Adrenal gland (tissue), 12 donors: ENCODE data around the gene CCDC149. TPM values are rescaled to one million over a fixed set of nuclear protein-coding genes. Genes with fewer than 3 reads are reported as not detected.

ENCODE experiments used
- DNase-seq, 7 donors: peaks; one replicate each; pipeline ENCODE4 v3.0.0-alpha.2; 2019 to 2020
- H3K27ac ChIP-seq, 5 donors: fragments of 200-600 bp; sonication (generic) in 4 of 5; 1 replicate in 3 of 5; 2 replicates in 2 of 5; pipeline versions ENCODE4 v1.5.1 to v1.8.0; 2016 to 2020; ENCODE audit warnings: mild to moderate bottlenecking in 1 of 5
- H3K27me3 ChIP-seq: fragments of 200-600 bp; 2 replicates; pipeline ENCODE4 v1.8.0; 2021
- H3K36me3 ChIP-seq, 2 donors: fragments of 200-600 bp; replicated peaks in 1 of 2; 1 replicate in 1 of 2; 2 replicates in 1 of 2; pipeline versions ENCODE4 v1.5.1 to v1.8.0; 2018 to 2022
- H3K4me1 ChIP-seq, 2 donors: fragments of 200-600 bp; replicated peaks in 1 of 2; 1 replicate in 1 of 2; 2 replicates in 1 of 2; pipeline versions ENCODE4 v1.5.1 to v1.8.0; 2018 to 2021
- H3K4me3 ChIP-seq, 4 donors: fragments of 200-600 bp; sonication (generic) in 3 of 4; one replicate each; pipeline ENCODE4 v1.5.1; 2016 to 2018
- H3K9me3 ChIP-seq, 3 donors: fragments of 200-600 bp; sonication (generic) in 1 of 3; replicated peaks in 1 of 3; 1 replicate in 2 of 3; 2 replicates in 1 of 3; pipeline versions ENCODE4 v1.5.1 to v1.8.0; 2016 to 2021
- POLR2A ChIP-seq, 2 donors: fragments of 450-650 bp; IDR thresholded peaks; one replicate each; pipeline ENCODE4 v1.6.1; 2017; ENCODE audit warnings: antibody characterized with exemption in 2 of 2, mild to moderate bottlenecking in 2 of 2, moderate library complexity in 1 of 2
- WGBS, 4 donors: extraction: QIAGEN DNeasy Blood & Tissue Kit in 2 of 4; methylation state at CpG; one replicate each; pipeline versions ENCODE4 v1.1.5 to v1.1.7; 2013 to 2017; 5-methylcytosine and 5-hydroxymethylcytosine counted together
- intact Hi-C, 2 donors: fragments of 100-400 bp; cut with DNase I; formaldehyde crosslinking; loops; one replicate each; pipeline versions ENCODE4 v1.14.1 to v1.15.0; 2022 to 2023
- polyA plus RNA-seq, 3 donors: library from polyadenylated mRNA; stranded (reverse); fragments of 200-250 nt in 2 of 3; fragments of 350-450 nt in 1 of 3; fragmentation: Illumina TruSeq in 1 of 3; extraction: RNeasy Lipid Tissue Mini Kit (QIAGEN cat#74804) in 1 of 3; gene quantifications; one replicate each; pipeline ENCODE4 v1.2.3, GENCODE V29; 2013 to 2014
- total RNA-seq, 9 donors: library from RNA; depleted of rRNA in 4 of 9; stranded (reverse); fragments of >200 nt in 4 of 9; fragments of 120-200 nt in 1 of 9; fragmentation: NEBNext Ultra II Directional in 1 of 9; extraction: Animal tissue kit (Norgen Biotek cat#: 25700) in 1 of 9; gene quantifications; one replicate each; pipeline versions ENCODE4 v1.1.0 to v1.2.4, GENCODE V29; 2013 to 2023
- TF ChIP-seq, protein P1 (sequence below), 6 experiments: fragments of 450-650 bp in 4 of 6; fragments of 200-600 bp in 2 of 6; sonication (generic) in 1 of 6; IDR thresholded peaks; 1 replicate in 5 of 6; 2 replicates in 1 of 6; pipeline versions ENCODE4 v1.5.1 to v1.8.0; 2016 to 2021; ENCODE audit warnings: antibody characterized with exemption in 6 of 6, mild to moderate bottlenecking in 2 of 6, moderate library complexity in 1 of 6
- donor health status: healthy with polysubstance abuse.
- donor health status: Bipolar disorder and iron deficiency.
- donor health status: DM: yes; HTN: yes; CAD: no.
- donor health status: DM: no; HTN: no; CAD: no.
- donor health status: DM: no; HTN: no; CAD: no.
- donor health status: DM: yes; HTN: yes; CAD: no.

Gene CCDC149
- total and polyA plus RNA-seq, 12 donors = 3.6 to 13.0 (median 8.4) TPM

DNA sequence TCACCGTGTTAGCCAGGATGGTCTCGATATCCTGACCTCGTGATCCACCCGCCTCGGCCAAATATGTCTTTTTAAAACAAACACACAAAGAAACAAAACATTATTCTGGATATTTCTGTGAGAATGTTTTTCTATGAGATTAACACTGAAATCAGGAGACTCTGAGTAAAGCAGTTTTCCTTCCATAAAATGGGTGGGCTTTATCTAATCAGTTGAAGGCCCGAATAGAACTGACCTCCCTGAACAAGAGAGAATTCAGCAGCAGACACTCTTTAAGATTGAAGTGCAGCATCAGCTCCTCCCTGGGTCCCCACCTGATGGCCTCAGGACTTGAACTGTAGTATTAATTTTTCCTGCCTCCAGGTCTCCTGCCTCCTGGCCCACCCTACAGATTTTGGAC is 139.9 kb downstream of the CCDC149 start:
- TF ChIP-seq, protein P1, sequence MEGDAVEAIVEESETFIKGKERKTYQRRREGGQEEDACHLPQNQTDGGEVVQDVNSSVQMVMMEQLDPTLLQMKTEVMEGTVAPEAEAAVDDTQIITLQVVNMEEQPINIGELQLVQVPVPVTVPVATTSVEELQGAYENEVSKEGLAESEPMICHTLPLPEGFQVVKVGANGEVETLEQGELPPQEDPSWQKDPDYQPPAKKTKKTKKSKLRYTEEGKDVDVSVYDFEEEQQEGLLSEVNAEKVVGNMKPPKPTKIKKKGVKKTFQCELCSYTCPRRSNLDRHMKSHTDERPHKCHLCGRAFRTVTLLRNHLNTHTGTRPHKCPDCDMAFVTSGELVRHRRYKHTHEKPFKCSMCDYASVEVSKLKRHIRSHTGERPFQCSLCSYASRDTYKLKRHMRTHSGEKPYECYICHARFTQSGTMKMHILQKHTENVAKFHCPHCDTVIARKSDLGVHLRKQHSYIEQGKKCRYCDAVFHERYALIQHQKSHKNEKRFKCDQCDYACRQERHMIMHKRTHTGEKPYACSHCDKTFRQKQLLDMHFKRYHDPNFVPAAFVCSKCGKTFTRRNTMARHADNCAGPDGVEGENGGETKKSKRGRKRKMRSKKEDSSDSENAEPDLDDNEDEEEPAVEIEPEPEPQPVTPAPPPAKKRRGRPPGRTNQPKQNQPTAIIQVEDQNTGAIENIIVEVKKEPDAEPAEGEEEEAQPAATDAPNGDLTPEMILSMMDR (IDR thresholded peaks at IDR 0.05) = no peak
- TF ChIP-seq POLR2A (IDR thresholded peaks at IDR 0.05) = no peak
- Histone ChIP-seq H3K4me1 (no peaks in the 10 kb centered on the region), H3K27me3 (no peaks in the 10 kb centered on the region), H3K36me3 (no peaks in the 10 kb centered on the region), H3K4me3 (no peak overlapping the region), H3K27ac (no peak overlapping the region), H3K9me3 (no peaks in the 10 kb centered on the region)
- no peak for DNase-seq
- intact Hi-C loops = no loop called here
- 91 to 92% (median 92%) methylated on average over 6 of the region's 6 CpGs for WGBS, 4 donors

DNA sequence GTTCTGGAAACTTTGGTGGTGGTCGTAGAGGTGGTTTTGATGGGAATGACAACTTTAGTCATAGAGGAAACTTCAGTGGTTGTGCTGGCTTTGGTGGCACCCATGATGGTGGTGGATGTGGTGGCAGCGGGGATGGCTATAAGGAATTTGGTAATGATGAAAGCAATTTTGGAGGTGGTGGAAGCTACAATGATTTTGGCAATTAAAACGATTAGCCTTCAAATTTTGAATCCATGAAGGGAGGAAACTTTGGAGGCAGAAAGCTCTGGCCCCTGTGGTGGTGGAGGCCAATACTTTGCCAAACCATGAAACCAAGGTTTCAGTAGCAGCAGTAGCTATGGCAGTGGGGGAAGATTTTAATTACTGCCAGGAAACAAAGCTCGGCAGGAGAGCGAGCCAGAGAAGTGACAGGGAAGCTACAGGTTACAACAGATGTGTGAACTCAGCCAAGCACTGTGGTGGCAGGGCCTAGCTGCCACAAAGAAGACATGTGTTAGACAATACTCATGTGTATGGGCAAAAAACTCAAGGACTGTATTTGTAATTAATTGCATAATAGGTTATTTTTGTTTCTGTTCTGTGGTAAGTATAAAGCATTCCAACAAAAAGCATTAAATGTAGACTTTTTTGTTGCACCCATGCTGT is 140.7 kb downstream of the CCDC149 start:
- no peak overlapping the region for H3K4me3 ChIP-seq
- 72 to 85% (median 82%) methylated on average over 5 of the region's 5 CpGs for WGBS, 4 donors
- intact Hi-C loops = no loop called here

DNA sequence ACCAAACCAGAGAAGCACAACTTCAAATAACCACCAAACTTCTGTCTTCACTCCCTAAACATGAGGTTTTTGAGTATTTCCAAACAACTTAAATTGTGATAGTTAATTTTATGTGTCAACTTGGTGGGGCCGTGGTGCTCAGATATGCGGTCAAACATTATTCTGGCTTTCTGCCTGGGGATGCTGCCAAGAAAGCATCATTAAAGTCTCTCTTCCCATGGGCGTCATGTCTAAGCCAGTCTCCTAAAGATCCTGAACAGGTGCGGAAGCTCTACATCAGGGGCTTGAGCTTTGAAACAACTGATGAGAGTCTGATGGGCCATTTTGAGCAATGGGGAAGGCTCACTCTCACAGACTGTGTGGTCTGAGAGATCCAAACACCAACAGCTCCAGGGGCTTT is 141.6 kb downstream of the CCDC149 start:
- DNase-seq = no peak
- H3K4me3 ChIP-seq = no peak overlapping the region
- 51 to 78% (median 76%) methylated on average over 4 of the region's 4 CpGs for WGBS, 4 donors
- no peaks in the 10 kb centered on the region for H3K27me3 ChIP-seq
- no peaks in the 10 kb centered on the region for H3K4me1 ChIP-seq
- H3K9me3 ChIP-seq = no peaks in the 10 kb centered on the region
- intact Hi-C loops = no loop called here
- H3K36me3 ChIP-seq = no peaks in the 10 kb centered on the region
- TF ChIP-seq, protein P1 (IDR thresholded peaks at IDR 0.05) = no peak
- no peak for TF ChIP-seq POLR2A (IDR thresholded peaks at IDR 0.05)
- no peak overlapping the region for H3K27ac ChIP-seq

More for the DNA sequence above, 140.7 kb downstream of the CCDC149 start:
- Histone ChIP-seq H3K27me3 (no peaks in the 10 kb centered on the region), H3K4me1 (no peaks in the 10 kb centered on the region), H3K27ac (no peak overlapping the region), H3K9me3 (no peaks in the 10 kb centered on the region), H3K36me3 (no peaks in the 10 kb centered on the region)
- no peak for DNase-seq
- TF ChIP-seq POLR2A (IDR thresholded peaks at IDR 0.05) = no peak
- TF ChIP-seq, protein P1 (IDR thresholded peaks at IDR 0.05) = no peak

DNA sequence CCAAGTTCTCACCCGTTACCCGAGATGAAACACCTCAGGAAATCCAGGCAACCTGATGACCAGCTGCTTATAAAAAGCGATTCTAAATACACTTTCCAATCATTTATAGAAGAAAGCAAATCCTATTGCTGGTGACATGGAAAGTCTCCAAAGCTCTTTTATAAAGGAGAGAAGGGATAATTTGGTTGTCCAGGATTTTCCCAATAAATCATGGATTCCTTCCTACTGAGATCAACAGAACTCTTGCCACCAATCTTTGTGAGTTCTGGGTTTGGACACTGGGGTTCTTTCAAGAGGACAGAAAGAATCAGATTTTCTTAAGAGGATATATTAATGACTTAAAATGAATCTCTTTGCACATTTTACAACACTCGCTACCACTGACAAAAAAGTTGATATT is 142.2 kb downstream of the CCDC149 start:
- no peak for TF ChIP-seq POLR2A (IDR thresholded peaks at IDR 0.05)
- TF ChIP-seq, protein P1 (IDR thresholded peaks at IDR 0.05) = no peak
- Histone ChIP-seq H3K4me1 (no peaks in the 10 kb centered on the region), H3K27ac (no peak overlapping the region), H3K27me3 (no peaks in the 10 kb centered on the region), H3K9me3 (no peaks in the 10 kb centered on the region), H3K4me3 (no peak overlapping the region), H3K36me3 (no peaks in the 10 kb centered on the region)
- intact Hi-C loops = no loop called here
- DNase-seq = no peak
- 73 to 86% (median 79%) methylated on average over 4 of the region's 4 CpGs for WGBS, 4 donors
